ENCODE results near the gene ISL1.

Gene ISL1

GRCh38 chr5:51416149-51416548, 32.9 kb downstream of the ISL1 start:
- H3K4me3 ChIP-seq (ENCODE audit: low read depth, low read length): no peak overlapping the region
- TF ChIP-seq, protein P1, sequence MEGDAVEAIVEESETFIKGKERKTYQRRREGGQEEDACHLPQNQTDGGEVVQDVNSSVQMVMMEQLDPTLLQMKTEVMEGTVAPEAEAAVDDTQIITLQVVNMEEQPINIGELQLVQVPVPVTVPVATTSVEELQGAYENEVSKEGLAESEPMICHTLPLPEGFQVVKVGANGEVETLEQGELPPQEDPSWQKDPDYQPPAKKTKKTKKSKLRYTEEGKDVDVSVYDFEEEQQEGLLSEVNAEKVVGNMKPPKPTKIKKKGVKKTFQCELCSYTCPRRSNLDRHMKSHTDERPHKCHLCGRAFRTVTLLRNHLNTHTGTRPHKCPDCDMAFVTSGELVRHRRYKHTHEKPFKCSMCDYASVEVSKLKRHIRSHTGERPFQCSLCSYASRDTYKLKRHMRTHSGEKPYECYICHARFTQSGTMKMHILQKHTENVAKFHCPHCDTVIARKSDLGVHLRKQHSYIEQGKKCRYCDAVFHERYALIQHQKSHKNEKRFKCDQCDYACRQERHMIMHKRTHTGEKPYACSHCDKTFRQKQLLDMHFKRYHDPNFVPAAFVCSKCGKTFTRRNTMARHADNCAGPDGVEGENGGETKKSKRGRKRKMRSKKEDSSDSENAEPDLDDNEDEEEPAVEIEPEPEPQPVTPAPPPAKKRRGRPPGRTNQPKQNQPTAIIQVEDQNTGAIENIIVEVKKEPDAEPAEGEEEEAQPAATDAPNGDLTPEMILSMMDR (IDR thresholded peaks at IDR 0.05; ENCODE audit: insufficient read depth, low read depth, low read length, missing control alignments): no peak
- no peak for DNase-seq (ENCODE audit: low read depth)

DNA sequence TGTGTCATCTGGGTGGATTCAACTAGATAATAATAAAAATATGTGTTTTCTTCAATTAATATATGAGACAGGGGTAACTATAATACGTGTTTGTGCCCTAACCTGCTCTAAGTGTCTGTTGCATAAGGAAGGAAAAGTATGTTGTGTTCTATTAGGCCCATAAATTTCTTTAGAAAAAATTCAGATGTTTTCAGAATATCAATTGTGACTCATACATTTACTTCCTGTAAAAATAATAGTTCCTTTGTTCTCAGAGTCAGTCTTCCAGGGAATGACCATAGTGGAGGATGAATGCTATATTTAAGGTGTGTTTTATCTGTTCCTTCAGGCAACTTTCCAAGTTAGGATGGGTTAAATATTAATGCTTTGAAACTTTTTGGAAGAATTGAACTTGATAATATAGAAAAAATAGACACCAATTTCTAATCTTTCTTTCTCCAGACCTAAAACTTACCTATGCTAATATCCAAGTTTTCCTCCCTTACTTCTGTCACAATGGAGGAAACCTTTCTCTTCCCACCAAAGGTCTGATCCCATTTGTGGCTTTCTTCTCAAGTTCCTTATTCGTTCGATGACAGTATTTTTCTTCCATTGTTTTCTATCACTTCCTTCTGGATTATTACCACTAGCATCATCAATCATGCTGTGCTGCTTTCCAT, 49.9 kb downstream of the ISL1 start:
- DNase-seq (ENCODE audit: low read depth): no peak
- TF ChIP-seq, protein P1 (IDR thresholded peaks at IDR 0.05; ENCODE audit: insufficient read depth, low read depth, low read length, missing control alignments): no peak
- H3K4me3 ChIP-seq (ENCODE audit: low read depth, low read length): no peak overlapping the region

DNA sequence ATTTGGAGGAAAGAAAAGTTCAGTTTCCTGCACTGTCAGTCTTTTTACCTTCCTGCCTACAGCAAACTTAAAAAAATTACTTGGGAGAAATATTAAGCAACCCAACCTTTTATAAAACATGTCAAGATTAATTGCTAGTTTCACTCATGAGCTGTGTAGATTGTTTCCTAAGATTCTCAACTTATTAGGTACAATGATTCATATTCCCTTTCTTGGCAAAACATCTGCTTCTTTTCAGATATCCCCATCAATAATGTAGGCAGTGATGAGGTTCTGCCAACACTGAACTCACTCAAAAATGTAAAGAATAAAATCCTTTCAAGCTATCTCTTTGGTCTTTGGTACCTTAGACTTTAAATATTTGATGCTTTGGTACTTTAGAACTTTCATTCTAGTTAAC, 56.0 kb downstream of the ISL1 start:
- H3K4me3 ChIP-seq (ENCODE audit: low read depth, low read length): no peak overlapping the region
- no peak for DNase-seq (ENCODE audit: low read depth)
- TF ChIP-seq, protein P1 (IDR thresholded peaks at IDR 0.05; ENCODE audit: insufficient read depth, low read depth, low read length, missing control alignments): no peak

Data from GM12865 (cell line).